GM23338 (cell line): ENCODE data around the gene STRN3.

Source experiments
- CREB1 ChIP-seq: fragments of 250-450 bp; sonication (Bioruptor Pico); IDR thresholded peaks from 2 replicates; pipeline ENCODE4 v1.5.0; 2020; ENCODE audit warnings: low read depth, mild to moderate bottlenecking, moderate library complexity
- EZH2 ChIP-seq: fragments of 200-600 bp; sonication (generic); IDR thresholded peaks from one replicate; pipeline ENCODE4 v1.8.0; 2017; ENCODE audit warnings: antibody characterized with exemption, mild to moderate bottlenecking, low read depth; ENCODE audit not compliant: unreplicated experiment
- EZH2phosphoT487 ChIP-seq: fragments of 200-600 bp; sonication (generic); IDR thresholded peaks from one replicate; pipeline ENCODE4 v1.8.1; 2018; ENCODE audit warnings: antibody characterized with exemption; ENCODE audit not compliant: unreplicated experiment
- JUNB ChIP-seq: IDR thresholded peaks from one replicate; pipeline ENCODE4 v1.6.1; 2016; ENCODE audit warnings: antibody characterized with exemption; ENCODE audit not compliant: unreplicated experiment
- NANOG ChIP-seq: IDR thresholded peaks from 2 replicates; pipeline ENCODE4 v1.6.1; 2016; ENCODE audit warnings: antibody characterized with exemption, borderline replicate concordance
- POLR2AphosphoS5 ChIP-seq: IDR thresholded peaks from 2 replicates; pipeline ENCODE4 v1.6.1; 2016; ENCODE audit warnings: antibody characterized with exemption, low read depth
- STAT1 ChIP-seq: IDR thresholded peaks from one replicate; pipeline ENCODE4 v1.6.1; 2016; ENCODE audit warnings: antibody characterized with exemption; ENCODE audit not compliant: unreplicated experiment
- ZNF114 ChIP-seq: fragments of 250-450 bp; sonication (Bioruptor Pico); IDR thresholded peaks from 2 replicates; pipeline ENCODE4 v1.5.0; 2020; ENCODE audit warnings: mild to moderate bottlenecking, moderate library complexity
- TF ChIP-seq, protein P1 (sequence below), 2 experiments: fragments of 200-600 bp in 1 of 2; sonication (generic) in 1 of 2; conservative IDR thresholded peaks; 2 replicates each; pipeline versions ENCODE4 v1.5.1 to v1.6.1; 2016 to 2017; ENCODE audit warnings: antibody characterized with exemption in 2 of 2, low read depth in 2 of 2, mild to moderate bottlenecking in 2 of 2, moderate library complexity in 1 of 2
- TF ChIP-seq, protein P2 (sequence below): IDR thresholded peaks from one replicate; pipeline ENCODE4 v1.6.1; 2018; ENCODE audit warnings: antibody characterized with exemption; ENCODE audit not compliant: unreplicated experiment
- TF ChIP-seq, protein P3 (sequence below): fragments of 250-450 bp; sonication (Bioruptor Pico); IDR thresholded peaks from 2 replicates; pipeline ENCODE4 v1.5.0; 2020; ENCODE audit warnings: mild to moderate bottlenecking, moderate library complexity
- TF ChIP-seq, protein P4 (sequence below): IDR thresholded peaks from 2 replicates; pipeline ENCODE4 v1.6.1; 2016; ENCODE audit warnings: antibody characterized with exemption

DNA sequence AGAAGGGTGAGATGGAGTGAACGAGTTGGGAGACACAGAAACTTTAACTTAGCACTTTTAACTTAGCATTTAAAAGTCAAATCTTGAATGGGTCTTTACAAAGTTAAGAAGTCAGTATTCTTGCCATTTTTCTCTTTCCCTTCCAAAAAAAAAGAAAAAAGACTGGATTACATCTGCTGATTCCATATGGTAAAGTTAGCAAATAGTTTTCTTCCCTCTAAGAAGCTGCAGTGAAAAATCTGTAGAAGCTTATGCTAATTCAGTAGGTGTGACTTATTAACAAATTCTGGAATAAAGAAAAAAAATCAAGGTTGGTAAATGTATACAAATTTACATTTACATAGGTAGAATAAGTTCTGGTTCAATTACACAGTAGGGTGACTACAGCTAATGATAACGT is 100.9 kb downstream of the STRN3 start:
- TF ChIP-seq, protein P1, sequence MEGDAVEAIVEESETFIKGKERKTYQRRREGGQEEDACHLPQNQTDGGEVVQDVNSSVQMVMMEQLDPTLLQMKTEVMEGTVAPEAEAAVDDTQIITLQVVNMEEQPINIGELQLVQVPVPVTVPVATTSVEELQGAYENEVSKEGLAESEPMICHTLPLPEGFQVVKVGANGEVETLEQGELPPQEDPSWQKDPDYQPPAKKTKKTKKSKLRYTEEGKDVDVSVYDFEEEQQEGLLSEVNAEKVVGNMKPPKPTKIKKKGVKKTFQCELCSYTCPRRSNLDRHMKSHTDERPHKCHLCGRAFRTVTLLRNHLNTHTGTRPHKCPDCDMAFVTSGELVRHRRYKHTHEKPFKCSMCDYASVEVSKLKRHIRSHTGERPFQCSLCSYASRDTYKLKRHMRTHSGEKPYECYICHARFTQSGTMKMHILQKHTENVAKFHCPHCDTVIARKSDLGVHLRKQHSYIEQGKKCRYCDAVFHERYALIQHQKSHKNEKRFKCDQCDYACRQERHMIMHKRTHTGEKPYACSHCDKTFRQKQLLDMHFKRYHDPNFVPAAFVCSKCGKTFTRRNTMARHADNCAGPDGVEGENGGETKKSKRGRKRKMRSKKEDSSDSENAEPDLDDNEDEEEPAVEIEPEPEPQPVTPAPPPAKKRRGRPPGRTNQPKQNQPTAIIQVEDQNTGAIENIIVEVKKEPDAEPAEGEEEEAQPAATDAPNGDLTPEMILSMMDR (conservative IDR thresholded peaks at IDR 0.05; ENCODE audit: low read depth in 2 of 2): no peak
- TF ChIP-seq EZH2 (no peak), POLR2AphosphoS5 (no peak), EZH2phosphoT487 (no peak), CREB1 (no peak), NANOG (no peak), JUNB (no peak), ZNF114 (no peak), STAT1 (no peak)
- TF ChIP-seq, protein P2, sequence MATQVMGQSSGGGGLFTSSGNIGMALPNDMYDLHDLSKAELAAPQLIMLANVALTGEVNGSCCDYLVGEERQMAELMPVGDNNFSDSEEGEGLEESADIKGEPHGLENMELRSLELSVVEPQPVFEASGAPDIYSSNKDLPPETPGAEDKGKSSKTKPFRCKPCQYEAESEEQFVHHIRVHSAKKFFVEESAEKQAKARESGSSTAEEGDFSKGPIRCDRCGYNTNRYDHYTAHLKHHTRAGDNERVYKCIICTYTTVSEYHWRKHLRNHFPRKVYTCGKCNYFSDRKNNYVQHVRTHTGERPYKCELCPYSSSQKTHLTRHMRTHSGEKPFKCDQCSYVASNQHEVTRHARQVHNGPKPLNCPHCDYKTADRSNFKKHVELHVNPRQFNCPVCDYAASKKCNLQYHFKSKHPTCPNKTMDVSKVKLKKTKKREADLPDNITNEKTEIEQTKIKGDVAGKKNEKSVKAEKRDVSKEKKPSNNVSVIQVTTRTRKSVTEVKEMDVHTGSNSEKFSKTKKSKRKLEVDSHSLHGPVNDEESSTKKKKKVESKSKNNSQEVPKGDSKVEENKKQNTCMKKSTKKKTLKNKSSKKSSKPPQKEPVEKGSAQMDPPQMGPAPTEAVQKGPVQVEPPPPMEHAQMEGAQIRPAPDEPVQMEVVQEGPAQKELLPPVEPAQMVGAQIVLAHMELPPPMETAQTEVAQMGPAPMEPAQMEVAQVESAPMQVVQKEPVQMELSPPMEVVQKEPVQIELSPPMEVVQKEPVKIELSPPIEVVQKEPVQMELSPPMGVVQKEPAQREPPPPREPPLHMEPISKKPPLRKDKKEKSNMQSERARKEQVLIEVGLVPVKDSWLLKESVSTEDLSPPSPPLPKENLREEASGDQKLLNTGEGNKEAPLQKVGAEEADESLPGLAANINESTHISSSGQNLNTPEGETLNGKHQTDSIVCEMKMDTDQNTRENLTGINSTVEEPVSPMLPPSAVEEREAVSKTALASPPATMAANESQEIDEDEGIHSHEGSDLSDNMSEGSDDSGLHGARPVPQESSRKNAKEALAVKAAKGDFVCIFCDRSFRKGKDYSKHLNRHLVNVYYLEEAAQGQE: no peak
- TF ChIP-seq, protein P3, sequence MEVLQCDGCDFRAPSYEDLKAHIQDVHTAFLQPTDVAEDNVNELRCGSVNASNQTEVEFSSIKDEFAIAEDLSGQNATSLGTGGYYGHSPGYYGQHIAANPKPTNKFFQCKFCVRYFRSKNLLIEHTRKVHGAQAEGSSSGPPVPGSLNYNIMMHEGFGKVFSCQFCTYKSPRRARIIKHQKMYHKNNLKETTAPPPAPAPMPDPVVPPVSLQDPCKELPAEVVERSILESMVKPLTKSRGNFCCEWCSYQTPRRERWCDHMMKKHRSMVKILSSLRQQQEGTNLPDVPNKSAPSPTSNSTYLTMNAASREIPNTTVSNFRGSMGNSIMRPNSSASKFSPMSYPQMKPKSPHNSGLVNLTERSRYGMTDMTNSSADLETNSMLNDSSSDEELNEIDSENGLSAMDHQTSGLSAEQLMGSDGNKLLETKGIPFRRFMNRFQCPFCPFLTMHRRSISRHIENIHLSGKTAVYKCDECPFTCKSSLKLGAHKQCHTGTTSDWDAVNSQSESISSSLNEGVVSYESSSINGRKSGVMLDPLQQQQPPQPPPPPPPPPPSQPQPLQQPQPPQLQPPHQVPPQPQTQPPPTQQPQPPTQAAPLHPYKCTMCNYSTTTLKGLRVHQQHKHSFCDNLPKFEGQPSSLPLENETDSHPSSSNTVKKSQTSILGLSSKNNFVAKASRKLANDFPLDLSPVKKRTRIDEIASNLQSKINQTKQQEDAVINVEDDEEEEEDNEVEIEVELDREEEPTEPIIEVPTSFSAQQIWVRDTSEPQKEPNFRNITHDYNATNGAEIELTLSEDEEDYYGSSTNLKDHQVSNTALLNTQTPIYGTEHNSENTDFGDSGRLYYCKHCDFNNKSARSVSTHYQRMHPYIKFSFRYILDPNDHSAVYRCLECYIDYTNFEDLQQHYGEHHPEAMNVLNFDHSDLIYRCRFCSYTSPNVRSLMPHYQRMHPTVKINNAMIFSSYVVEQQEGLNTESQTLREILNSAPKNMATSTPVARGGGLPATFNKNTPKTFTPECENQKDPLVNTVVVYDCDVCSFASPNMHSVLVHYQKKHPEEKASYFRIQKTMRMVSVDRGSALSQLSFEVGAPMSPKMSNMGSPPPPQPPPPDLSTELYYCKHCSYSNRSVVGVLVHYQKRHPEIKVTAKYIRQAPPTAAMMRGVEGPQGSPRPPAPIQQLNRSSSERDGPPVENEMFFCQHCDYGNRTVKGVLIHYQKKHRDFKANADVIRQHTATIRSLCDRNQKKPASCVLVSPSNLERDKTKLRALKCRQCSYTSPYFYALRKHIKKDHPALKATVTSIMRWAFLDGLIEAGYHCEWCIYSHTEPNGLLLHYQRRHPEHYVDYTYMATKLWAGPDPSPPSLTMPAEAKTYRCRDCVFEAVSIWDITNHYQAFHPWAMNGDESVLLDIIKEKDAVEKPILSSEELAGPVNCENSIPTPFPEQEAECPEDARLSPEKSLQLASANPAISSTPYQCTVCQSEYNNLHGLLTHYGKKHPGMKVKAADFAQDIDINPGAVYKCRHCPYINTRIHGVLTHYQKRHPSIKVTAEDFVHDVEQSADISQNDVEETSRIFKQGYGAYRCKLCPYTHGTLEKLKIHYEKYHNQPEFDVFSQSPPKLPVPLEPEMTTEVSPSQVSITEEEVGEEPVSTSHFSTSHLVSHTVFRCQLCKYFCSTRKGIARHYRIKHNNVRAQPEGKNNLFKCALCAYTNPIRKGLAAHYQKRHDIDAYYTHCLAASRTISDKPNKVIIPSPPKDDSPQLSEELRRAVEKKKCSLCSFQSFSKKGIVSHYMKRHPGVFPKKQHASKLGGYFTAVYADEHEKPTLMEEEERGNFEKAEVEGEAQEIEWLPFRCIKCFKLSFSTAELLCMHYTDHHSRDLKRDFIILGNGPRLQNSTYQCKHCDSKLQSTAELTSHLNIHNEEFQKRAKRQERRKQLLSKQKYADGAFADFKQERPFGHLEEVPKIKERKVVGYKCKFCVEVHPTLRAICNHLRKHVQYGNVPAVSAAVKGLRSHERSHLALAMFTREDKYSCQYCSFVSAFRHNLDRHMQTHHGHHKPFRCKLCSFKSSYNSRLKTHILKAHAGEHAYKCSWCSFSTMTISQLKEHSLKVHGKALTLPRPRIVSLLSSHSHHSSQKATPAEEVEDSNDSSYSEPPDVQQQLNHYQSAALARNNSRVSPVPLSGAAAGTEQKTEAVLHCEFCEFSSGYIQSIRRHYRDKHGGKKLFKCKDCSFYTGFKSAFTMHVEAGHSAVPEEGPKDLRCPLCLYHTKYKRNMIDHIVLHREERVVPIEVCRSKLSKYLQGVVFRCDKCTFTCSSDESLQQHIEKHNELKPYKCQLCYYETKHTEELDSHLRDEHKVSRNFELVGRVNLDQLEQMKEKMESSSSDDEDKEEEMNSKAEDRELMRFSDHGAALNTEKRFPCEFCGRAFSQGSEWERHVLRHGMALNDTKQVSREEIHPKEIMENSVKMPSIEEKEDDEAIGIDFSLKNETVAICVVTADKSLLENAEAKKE (CRISPR knock-in tag): no peak
- TF ChIP-seq, protein P4, sequence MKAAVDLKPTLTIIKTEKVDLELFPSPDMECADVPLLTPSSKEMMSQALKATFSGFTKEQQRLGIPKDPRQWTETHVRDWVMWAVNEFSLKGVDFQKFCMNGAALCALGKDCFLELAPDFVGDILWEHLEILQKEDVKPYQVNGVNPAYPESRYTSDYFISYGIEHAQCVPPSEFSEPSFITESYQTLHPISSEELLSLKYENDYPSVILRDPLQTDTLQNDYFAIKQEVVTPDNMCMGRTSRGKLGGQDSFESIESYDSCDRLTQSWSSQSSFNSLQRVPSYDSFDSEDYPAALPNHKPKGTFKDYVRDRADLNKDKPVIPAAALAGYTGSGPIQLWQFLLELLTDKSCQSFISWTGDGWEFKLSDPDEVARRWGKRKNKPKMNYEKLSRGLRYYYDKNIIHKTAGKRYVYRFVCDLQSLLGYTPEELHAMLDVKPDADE: no peak
